PC-3 (cell line): ENCODE measurements around the gene OTX2. TPM values are rescaled to one million over a fixed set of nuclear protein-coding genes. Genes with fewer than 3 reads are reported as not detected.

ENCODE experiments used
- ATAC-seq: fragments of 200-7000 bp; cut with Tn5 transposase; 2 replicates; pipeline ENCODE4 v1.9.1; 2020; ENCODE audit warnings: mild to moderate bottlenecking, moderate library complexity
- BruUV-seq: library from RNA; stranded (reverse); fragments of 400-500 nt; replicated peaks from 2 replicates; lab custom pipeline; 2021; lab: Mats Ljungman, UMichigan
- CTCF ChIA-PET: fragments of 300-600 bp; sonication (Branson Sonifier 250); formaldehyde crosslinking; loops from one replicate; lab custom pipeline; 2022; ENCODE audit warnings: antibody characterized with exemption; lab: Charles Lee
- POLR2A ChIA-PET: fragments of 300-600 bp; sonication (Branson Sonifier 250); formaldehyde crosslinking; loops from one replicate; lab custom pipeline; 2022; ENCODE audit warnings: antibody characterized with exemption; ENCODE audit not compliant: unreplicated experiment; lab: Charles Lee
- DNase-seq: peaks from one replicate; pipeline ENCODE4 v3.0.0-alpha.2; 2015
- H2AFZ ChIP-seq: fragments of 300-600 bp; sonication (generic); 2 replicates; pipeline ENCODE4 v1.6.0; 2016; ENCODE audit warnings: antibody characterized with exemption, low read length
- H3F3A ChIP-seq: fragments of 300-600 bp; sonication (generic); one replicate; pipeline ENCODE4 v1.6.0; 2017; ENCODE audit warnings: antibody characterized with exemption, low read length, control low read depth, mild to moderate bottlenecking; ENCODE audit not compliant: unreplicated experiment
- H3K27ac ChIP-seq: fragments of 300-600 bp; sonication (generic); 2 replicates; pipeline ENCODE4 v1.5.1; 2016; ENCODE audit warnings: mild to moderate bottlenecking, low read length
- H3K27me3 ChIP-seq: fragments of 300-600 bp; sonication (generic); 2 replicates; pipeline ENCODE4 v1.6.1; 2016; ENCODE audit warnings: low read length, mixed read lengths
- H3K36me3 ChIP-seq: fragments of 300-600 bp; sonication (generic); 2 replicates; pipeline ENCODE4 v1.6.1; 2016; ENCODE audit warnings: low read depth, mixed run types, low read length, mixed read lengths
- H3K4me1 ChIP-seq: fragments of 300-600 bp; sonication (generic); 2 replicates; pipeline ENCODE4 v1.5.1; 2016; ENCODE audit warnings: low read length; ENCODE audit not compliant: insufficient read depth
- H3K4me2 ChIP-seq: fragments of 300-600 bp; sonication (generic); 2 replicates; pipeline ENCODE4 v1.6.0; 2016; ENCODE audit warnings: low read length
- H3K4me3 ChIP-seq: fragments of 300-600 bp; sonication (generic); 2 replicates; pipeline ENCODE4 v1.5.1; 2016; ENCODE audit warnings: mild to moderate bottlenecking, low read length, mixed read lengths
- H3K79me2 ChIP-seq: fragments of 300-600 bp; sonication (generic); 2 replicates; pipeline ENCODE4 v1.6.1; 2017; ENCODE audit warnings: low read length, mixed read lengths
- H3K9ac ChIP-seq: fragments of 300-600 bp; sonication (generic); 2 replicates; pipeline ENCODE4 v1.6.0; 2016; ENCODE audit warnings: mild to moderate bottlenecking, low read length
- H3K9me2 ChIP-seq: fragments of 300-600 bp; sonication (generic); replicated peaks from 2 replicates; pipeline ENCODE4 v1.6.1; 2016; ENCODE audit warnings: mixed run types, low read length, mixed read lengths
- H3K9me3 ChIP-seq: fragments of 300-600 bp; sonication (generic); 2 replicates; pipeline ENCODE4 v1.6.1; 2016; ENCODE audit warnings: low read length, mixed read lengths
- H4K20me1 ChIP-seq: fragments of 300-600 bp; sonication (generic); 2 replicates; pipeline ENCODE4 v1.6.1; 2016; ENCODE audit warnings: low read length, mixed read lengths
- EZH2 ChIP-seq: fragments of 300-600 bp; sonication (generic); IDR thresholded peaks from one replicate; pipeline ENCODE4 v1.6.1; 2017; ENCODE audit warnings: antibody characterized with exemption, mild to moderate bottlenecking, low read length; ENCODE audit not compliant: unreplicated experiment
- EZH2phosphoT487 ChIP-seq: fragments of 300-600 bp; sonication (generic); IDR thresholded peaks from 2 replicates; pipeline ENCODE4 v1.6.1; 2018; ENCODE audit warnings: mild to moderate bottlenecking, antibody characterized with exemption, low read length, borderline replicate concordance
- intact Hi-C: fragments of 100-400 bp; cut with micrococcal nuclease; formaldehyde crosslinking; loops from 2 replicates; pipeline ENCODE4 v1.9.0; 2023
- total RNA-seq: library from RNA; depleted of rRNA; stranded (reverse); fragments of >200 nt; gene quantifications from 2 replicates; pipeline ENCODE4 v1.2.3, GENCODE V29; 2014
- TF ChIP-seq, protein P1 (sequence below): fragments of 300-600 bp; sonication (generic); conservative IDR thresholded peaks from 2 replicates; pipeline ENCODE4 v1.5.1; 2017; ENCODE audit warnings: antibody characterized with exemption, low read depth, mild to moderate bottlenecking, low read length

Gene OTX2
- total RNA-seq, 1 experiment from 2014 or later: not detected

- Histone ChIP-seq H3K4me3 (no peak overlapping the region), H3K9me2 (no peaks in the 10 kb centered on the region), H3K27ac (no peak overlapping the region), H3K9me3 (no peaks in the 10 kb centered on the region), H3K79me2 (no peaks in the 10 kb centered on the region), H2AFZ (no peak overlapping the region), H3K4me2 (no peak overlapping the region), H3K9ac (no peak overlapping the region), H3K27me3 (peaks cover 89% of the 10 kb centered on the region), H3K4me1 (no peaks in the 10 kb centered on the region), H4K20me1 (no peaks in the 10 kb centered on the region; the same call in 1 of the 2 replicates), H3F3A (no peaks in the 10 kb centered on the region), H3K36me3 (no peaks in the 10 kb centered on the region)
- intact Hi-C loops: no loop called here
- BruUV-seq: no TSS peak
- CTCF ChIA-PET: no interaction called here
- ATAC-seq (no peak), DNase-seq (no peak)
- no peak for TF ChIP-seq EZH2phosphoT487
- TF ChIP-seq, protein P1, sequence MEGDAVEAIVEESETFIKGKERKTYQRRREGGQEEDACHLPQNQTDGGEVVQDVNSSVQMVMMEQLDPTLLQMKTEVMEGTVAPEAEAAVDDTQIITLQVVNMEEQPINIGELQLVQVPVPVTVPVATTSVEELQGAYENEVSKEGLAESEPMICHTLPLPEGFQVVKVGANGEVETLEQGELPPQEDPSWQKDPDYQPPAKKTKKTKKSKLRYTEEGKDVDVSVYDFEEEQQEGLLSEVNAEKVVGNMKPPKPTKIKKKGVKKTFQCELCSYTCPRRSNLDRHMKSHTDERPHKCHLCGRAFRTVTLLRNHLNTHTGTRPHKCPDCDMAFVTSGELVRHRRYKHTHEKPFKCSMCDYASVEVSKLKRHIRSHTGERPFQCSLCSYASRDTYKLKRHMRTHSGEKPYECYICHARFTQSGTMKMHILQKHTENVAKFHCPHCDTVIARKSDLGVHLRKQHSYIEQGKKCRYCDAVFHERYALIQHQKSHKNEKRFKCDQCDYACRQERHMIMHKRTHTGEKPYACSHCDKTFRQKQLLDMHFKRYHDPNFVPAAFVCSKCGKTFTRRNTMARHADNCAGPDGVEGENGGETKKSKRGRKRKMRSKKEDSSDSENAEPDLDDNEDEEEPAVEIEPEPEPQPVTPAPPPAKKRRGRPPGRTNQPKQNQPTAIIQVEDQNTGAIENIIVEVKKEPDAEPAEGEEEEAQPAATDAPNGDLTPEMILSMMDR: no peak
- TF ChIP-seq EZH2: no peak
- POLR2A ChIA-PET: no interaction called here
These were observed 39.8 kb downstream of the OTX2 start for GRCh38 chr14:56770512-56770911.

DNA sequence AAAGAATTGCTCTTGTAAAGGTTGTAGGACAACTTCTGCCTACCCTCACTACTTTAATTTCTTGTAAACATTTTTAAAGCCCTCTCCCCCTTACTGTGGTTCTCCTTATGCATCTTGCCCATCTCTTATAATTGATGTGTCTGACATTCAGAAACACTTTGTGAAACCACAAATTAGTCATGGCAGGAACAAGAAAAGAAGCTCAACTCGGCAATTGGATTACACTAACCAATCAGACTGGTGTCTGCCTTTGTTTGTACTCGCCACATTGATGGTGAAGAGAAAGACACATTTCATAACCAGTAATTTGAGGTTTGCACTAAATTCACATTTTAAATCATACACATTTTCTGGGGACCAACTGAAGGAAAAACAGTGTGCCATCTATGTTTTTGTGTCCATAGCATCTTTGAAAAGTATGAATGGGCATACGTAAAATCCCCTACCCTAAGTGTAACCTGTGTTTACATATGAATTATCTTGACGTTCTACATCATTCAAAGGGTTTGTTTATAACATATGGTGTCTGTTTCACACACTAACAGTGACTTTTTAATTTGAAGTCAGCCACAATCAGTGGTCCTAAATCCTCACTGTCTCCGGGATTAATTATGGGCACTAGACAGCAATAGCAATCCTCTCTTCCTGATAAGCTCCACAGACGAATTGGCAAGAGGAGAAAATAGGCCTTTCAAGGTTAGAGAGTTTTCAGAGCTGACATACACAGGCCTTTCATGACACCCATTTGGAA is 49.9 kb downstream of the OTX2 start:
- H4K20me1 ChIP-seq: no peaks in the 10 kb centered on the region
- POLR2A ChIA-PET: no interaction called here
- no peak for DNase-seq

More for the DNA sequence above, 49.9 kb downstream of the OTX2 start:
- Histone ChIP-seq H2AFZ (no peak overlapping the region), H3K36me3 (no peaks in the 10 kb centered on the region), H3K27me3 (peaks cover 83% of the 10 kb centered on the region), H3K9me3 (no peaks in the 10 kb centered on the region), H3K79me2 (no peaks in the 10 kb centered on the region), H3K4me2 (no peak overlapping the region), H3K4me3 (no peak overlapping the region), H3K4me1 (no peaks in the 10 kb centered on the region), H3K9ac (no peak overlapping the region), H3K9me2 (no peaks in the 10 kb centered on the region), H3F3A (no peaks in the 10 kb centered on the region), H3K27ac (no peak overlapping the region)
- TF ChIP-seq, protein P1: no peak
- TF ChIP-seq EZH2phosphoT487 (no peak), EZH2 (no peak)
- intact Hi-C loops: no loop called here
- no peak for ATAC-seq
- BruUV-seq: no TSS peak
- CTCF ChIA-PET: no interaction called here
